Astrocyte of the spinal cord (primary cell): ENCODE data around the gene HTATSF1.

Source experiments
- DNase-seq: peaks from one replicate; pipeline ENCODE4 v3.0.0; 2011; ENCODE audit warnings: low read depth, low spot score
- H3K4me3 ChIP-seq: 2 replicates; pipeline ENCODE4 v1.5.1; 2011; ENCODE audit warnings: low read depth, mild to moderate bottlenecking, low read length, moderate library complexity
- in situ Hi-C: cut with HindIII; loops from 2 replicates; pipeline ENCODE4 v1.10.0; 2017; ENCODE audit warnings: low sequenced_read_pairs
- TF ChIP-seq, protein P1 (sequence below): IDR thresholded peaks from 2 replicates; pipeline ENCODE4 v1.5.1; 2012; ENCODE audit warnings: low read depth, mild to moderate bottlenecking, low read length, inconsistent platforms

Gene HTATSF1

DNA sequence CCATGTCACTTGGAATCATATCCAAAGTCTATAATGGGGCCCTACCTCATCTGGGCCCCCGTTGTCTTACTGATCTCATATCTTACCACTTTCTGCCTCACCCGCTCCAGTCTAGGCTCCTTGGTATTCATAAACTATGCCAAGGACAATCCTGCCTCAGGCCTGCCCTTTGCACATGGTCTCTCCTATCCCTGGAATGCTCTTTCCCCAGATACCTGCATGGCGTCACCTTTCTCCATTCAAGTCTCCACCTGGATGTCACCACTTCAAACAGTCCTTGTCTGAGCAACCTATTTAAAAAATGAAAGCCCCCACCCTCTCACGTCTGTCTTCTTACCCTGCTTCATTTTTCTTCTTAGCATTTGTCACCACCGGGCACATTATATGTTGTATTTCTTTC lies 42.8 kb downstream of the HTATSF1 start:
- TF ChIP-seq, protein P1, sequence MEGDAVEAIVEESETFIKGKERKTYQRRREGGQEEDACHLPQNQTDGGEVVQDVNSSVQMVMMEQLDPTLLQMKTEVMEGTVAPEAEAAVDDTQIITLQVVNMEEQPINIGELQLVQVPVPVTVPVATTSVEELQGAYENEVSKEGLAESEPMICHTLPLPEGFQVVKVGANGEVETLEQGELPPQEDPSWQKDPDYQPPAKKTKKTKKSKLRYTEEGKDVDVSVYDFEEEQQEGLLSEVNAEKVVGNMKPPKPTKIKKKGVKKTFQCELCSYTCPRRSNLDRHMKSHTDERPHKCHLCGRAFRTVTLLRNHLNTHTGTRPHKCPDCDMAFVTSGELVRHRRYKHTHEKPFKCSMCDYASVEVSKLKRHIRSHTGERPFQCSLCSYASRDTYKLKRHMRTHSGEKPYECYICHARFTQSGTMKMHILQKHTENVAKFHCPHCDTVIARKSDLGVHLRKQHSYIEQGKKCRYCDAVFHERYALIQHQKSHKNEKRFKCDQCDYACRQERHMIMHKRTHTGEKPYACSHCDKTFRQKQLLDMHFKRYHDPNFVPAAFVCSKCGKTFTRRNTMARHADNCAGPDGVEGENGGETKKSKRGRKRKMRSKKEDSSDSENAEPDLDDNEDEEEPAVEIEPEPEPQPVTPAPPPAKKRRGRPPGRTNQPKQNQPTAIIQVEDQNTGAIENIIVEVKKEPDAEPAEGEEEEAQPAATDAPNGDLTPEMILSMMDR = no peak
- in situ Hi-C loops = no loop called here
- no peak for DNase-seq
- no peak overlapping the region for H3K4me3 ChIP-seq

GRCh38 chrX:136541294-136541693 lies 43.9 kb downstream of the HTATSF1 start:
- DNase-seq = no peak
- in situ Hi-C loops = no loop called here
- TF ChIP-seq, protein P1 = no peak
- no peak overlapping the region for H3K4me3 ChIP-seq

DNA sequence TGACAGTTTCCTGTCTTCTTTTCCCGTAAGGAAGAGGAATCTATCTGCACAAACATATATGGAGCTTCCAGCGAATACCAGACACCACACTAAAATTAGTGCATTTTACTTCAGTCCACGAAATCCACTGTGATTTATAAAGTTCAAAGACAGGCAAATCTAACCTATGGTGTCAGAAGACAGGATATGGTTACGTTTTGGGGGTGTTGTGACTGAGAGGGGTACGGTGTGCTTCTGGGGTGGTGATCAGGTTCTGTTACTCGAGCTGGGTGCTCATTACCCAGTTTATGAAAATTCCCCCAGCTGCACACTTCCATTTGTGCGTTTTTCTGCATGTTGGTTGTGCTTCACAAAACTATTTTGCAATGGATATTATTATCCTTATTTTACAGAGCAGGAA lies 44.9 kb downstream of the HTATSF1 start:
- DNase-seq = no peak
- no peak overlapping the region for H3K4me3 ChIP-seq
- TF ChIP-seq, protein P1 = no peak
- in situ Hi-C loops = no loop called here

- no peak for DNase-seq
- in situ Hi-C loops = no loop called here
- no peak overlapping the region for H3K4me3 ChIP-seq
- TF ChIP-seq, protein P1 = no peak
These were observed 49.0 kb downstream of the HTATSF1 start for GRCh38 chrX:136546371-136546781.

- in situ Hi-C loops = no loop called here
- H3K4me3 ChIP-seq = no peak overlapping the region
- DNase-seq = no peak
- TF ChIP-seq, protein P1 = no peak
These were observed 51.8 kb downstream of the HTATSF1 start for GRCh38 chrX:136549226-136549625.

GRCh38 chrX:136551410-136551809 lies 54.0 kb downstream of the HTATSF1 start:
- DNase-seq = no peak
- TF ChIP-seq, protein P1 = no peak
- in situ Hi-C loops = no loop called here
- H3K4me3 ChIP-seq = no peak overlapping the region

DNA sequence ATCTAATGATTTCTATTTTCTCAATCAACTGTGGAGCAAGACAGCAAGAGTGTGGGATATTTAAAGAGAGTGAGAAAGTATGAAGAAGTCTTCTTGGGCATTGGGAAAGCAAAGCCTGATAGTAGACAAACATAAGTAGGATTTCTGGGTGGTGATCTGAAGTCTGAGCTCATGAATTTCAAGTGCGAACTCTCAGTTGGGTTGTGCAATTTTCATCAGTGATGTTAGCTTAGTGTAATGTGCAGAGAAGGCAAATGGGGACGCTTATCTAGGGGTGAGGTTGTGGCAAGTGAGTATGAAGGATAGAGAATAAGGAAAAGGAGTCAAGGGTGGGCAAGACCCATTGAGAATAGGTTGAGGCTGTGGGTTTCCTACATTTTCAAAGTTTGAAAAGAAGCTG lies 58.3 kb downstream of the HTATSF1 start:
- in situ Hi-C loops = no loop called here
- H3K4me3 ChIP-seq = no peak overlapping the region
- no peak for DNase-seq
- TF ChIP-seq, protein P1 = no peak
